HG02759 (cell line): ENCODE data around the gene GSE1.

ENCODE experiments used
- ATAC-seq: cut with Tn5 transposase; IDR thresholded peaks from one replicate; pipeline ENCODE4 v1.9.1; 2021; ENCODE audit warnings: mild to moderate bottlenecking, moderate library complexity; ENCODE audit not compliant: unreplicated experiment

Gene GSE1

DNA sequence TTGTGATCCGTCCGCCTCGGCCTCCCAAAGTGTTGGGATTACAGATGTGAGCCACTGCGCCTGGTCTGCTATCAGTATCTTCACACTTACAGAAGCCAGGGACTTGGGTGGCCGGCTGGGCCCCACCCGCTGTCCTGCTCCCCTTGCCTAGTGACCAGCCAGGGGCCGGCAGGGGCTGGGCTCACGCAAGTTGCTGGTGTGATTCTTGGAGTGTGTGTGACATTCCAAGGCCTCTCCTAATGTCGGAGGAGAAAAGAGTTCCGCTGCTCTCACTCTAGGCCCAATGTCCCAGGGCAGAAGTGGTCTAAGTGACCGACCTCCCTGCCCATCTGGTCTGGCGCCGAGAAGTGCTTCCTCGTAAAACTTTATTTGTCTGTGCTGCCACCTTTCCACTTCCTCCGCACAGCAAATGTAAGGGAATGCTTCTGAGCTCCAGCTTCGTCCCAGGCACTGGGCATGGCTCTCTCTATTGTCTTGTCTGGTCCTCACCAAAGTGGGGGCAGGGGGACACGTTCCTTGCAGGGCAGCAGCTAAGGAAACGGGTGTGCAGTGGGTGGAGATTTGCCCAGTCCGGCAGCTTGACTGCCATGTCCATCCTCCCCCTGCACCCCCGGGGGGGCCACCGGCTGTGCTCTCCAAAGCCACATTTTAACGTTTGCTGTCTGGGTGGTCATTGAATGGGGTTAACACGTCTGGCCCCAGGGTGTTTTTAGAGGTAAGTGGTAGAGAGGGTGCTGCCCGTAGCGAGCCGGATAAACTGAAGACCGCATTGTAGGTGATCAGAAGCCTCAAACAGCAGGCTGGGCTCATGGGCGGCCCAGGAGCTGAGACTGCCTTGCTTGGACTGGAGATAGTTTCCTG lies 7.8 kb upstream of the GSE1 start:
- ATAC-seq = no peak

- ATAC-seq = no peak
Observed at GRCh38 chr16:85605912-85606841, 6.9 kb upstream of the GSE1 start.

DNA sequence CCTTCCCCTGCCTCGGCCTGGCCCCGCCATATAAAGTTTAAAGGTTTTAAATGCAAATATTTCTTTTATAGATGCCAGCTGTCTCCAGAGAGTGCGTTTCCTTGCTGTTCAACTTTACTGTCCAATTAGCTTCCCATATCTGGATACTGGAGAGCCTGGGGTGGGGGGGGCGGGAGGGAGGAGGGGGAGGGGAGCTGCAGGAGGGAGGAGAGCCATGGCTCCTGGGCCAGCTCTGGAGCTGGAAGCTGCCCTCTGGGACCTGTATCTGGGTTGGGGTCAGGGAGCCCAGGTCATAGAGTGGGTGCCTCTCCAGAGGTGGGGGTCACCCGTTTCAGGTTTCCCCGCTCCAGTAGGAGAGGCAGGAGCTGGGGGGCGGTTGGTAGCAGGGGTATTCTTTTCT lies 6.2 kb upstream of the GSE1 start:
- ATAC-seq = no peak

- no peak for ATAC-seq
Observed at GRCh38 chr16:85607321-85607765, 5.8 kb upstream of the GSE1 start.

DNA sequence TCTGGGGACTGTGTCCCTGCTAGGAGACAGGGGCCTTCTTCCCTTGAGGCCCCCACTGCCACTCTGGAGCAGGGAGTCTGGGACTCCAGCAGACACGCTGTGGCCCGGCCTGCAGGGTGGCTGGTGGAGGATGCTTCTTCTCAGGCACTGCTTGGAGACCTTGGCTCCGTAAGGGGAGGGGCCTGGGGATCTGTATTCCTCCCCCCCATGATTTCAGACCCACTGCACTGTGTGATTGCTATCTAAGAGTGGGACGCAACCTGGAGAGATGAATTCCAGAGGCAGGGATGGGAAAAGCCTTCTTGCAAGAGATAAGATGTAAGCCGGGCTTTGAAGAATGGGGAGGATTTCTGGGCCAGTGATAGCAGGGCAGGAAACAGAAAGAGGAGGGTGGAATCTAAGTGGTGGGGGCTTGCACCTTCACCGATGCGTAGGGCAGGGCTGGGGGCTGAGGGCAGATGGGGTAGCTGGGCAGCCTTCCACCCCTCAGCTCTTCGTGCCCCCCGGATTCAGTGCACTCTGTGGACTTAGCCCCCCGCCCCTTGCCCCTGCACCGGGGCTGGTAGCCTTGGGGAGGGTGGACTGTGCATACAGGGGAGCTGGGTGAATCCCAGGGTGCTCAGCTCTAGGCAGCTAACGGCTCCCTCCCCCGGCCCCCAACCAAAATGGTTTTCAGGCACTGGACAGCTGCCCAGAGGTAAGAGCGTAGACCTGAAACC lies 5.2 kb upstream of the GSE1 start:
- no peak for ATAC-seq

DNA sequence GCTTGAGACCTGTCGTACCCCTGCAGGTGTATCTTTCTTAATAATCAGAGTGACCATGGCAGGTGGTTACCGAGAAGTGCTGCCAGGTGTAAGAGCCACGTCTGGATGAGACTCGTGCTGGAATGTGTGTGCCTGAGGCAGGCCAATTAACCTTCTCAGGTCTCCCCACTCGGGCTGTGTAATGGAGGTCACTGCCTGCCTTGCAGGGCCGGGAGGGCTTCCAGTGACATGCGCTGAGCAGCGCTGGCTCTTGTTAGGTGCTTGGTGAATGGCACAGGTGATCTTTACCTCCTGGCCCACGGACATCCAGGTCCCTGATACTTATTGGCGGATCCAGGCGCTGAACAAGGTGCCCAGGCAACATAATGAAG lies 4.6 kb upstream of the GSE1 start:
- no peak for ATAC-seq

DNA sequence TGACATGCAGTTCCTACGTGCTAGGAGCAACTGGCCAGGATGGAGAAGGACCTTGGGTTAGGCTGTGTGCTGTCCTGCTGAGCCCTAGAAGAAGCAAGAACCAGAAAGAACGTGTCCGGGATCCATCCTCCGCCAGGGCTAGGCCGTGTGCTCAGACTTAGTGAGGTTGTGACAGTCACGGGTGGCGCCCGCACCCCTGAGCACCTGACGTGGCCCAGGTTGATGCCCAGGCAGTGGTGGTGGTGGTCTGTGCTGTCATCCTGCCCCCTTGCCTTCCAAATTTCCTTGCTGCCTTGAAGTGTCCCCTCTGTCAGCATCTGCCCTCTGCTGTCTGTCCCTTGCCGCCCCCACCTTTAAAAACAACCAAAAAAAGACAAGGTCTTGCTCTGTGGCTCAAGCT lies 4.2 kb upstream of the GSE1 start:
- ATAC-seq = no peak

DNA sequence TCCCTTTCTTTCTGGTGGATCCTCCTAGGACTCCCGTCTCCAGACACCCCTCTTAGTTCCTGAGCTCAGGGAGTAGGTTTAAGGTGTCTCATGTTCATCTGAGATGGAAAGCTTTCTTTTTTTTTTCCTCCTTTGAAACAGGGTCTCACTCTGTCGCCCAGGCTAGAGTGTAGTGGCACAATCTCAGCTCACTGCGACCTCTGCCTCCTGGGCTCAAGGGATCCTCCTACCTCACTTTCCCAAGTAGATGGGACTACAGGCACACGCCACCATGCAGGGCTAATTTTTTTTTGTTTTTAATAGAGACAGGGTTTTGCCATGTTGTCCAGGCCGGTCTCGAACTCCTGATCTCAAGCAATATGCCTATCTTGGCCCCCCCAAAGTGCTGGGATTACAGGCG lies 3.6 kb upstream of the GSE1 start:
- no peak for ATAC-seq

DNA sequence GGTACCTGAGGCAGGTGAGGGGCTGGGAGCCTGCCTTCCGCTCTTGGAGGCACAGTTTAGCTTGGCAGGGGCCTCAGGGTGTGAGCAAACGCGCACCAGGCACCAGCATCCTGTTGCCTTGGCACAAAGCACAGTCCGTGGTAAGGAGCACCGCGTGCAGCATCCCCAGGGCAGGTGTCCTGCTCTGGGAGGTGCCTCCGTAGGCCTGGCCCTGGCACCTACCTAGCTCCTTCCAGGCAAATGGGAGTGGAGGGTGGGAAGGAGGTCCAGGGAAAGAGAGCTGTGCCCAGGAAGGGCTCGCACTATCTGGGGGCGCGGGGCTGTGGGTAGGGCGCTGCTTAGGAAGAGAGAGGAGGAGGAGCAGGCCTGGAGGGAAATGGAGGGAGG lies 3.1 kb upstream of the GSE1 start:
- no peak for ATAC-seq

- ATAC-seq = peak; percentile 48
Observed at GRCh38 chr16:85610446-85611193, 2.5 kb upstream of the GSE1 start.

DNA sequence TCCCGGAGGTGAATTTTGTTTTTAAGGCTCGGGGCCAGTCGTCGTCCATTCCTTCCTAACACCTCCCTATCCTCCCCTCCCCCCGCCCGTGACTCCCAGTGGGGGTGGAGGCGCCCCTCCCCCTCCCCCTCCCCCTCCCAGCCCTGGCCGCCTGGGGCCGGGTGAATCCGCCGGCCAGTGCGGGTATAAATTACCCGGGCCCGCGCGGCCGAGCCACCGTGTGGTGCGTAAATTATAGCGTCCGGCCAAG lies 2.0 kb upstream of the GSE1 start:
- ATAC-seq = no peak

- no peak for ATAC-seq
Observed at GRCh38 chr16:85611444-85612190, 1.5 kb upstream of the GSE1 start.

DNA sequence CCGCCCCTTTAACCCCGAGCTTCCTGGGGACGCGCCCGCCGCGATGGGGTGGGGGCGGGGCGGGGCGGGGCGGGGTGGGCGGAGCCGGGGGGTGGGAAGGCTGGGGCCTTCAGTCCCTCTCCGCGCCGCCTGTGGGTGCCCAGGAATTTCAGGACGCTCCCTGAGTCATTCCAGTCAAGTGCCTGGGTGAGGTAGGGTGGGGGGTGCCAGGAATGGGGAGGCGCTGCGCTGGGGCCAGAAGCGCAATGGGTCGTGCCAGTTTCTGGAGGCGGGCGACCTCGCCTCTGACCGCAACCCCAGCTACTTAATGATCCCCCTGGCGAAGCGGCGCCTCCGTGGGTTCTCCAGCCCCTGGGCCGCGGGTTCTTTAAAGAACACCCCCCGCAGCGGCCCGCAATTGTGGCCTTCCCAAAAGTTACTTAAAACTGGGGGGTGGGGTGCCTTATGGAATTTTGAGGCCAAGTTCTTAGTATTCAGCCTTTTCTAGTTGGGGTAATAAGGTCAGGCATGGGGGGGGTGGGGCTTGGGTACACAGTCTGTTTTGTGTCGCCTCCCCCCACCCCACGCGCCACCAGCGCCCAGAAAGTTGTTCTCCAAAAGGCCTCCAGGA lies 826 bp upstream of the GSE1 start:
- no peak for ATAC-seq

DNA sequence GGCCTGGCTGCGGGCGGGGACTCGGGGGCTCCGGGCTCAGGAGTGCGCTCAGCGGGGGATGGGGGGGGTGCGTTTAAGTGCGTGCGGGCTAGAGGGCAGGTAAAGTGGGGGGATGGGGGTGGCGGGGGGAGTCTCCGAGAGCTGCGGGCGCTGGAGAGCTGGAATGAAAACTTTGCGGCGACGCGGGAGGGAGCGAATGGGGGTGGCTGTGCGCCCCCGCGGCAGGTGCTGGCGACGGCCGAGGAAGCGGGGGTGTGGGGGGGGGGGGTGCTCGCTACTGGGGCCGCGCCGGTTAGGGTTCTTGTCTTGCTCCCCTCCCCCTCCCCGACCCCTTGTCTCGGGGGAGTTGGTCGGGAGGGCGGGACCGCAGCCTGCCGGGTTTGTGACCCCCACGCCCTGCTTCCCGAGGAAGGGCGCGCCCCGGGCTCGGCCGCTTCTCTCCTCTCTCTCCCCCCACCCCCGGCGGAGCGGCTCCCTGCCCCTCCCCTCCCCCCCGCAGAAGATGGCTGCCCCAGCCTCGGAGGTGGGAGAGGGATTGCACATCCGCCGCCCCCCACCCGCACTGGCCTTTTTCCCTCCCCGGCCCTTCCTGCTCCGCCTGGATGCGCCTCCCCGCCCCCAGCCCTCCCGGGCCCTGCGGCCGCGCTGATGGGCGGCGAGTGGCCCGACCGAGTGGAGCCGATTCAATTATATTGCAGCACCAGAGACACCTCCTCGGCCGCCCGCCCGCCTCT lies 649 bp downstream of the GSE1 start:
- ATAC-seq = no peak

DNA sequence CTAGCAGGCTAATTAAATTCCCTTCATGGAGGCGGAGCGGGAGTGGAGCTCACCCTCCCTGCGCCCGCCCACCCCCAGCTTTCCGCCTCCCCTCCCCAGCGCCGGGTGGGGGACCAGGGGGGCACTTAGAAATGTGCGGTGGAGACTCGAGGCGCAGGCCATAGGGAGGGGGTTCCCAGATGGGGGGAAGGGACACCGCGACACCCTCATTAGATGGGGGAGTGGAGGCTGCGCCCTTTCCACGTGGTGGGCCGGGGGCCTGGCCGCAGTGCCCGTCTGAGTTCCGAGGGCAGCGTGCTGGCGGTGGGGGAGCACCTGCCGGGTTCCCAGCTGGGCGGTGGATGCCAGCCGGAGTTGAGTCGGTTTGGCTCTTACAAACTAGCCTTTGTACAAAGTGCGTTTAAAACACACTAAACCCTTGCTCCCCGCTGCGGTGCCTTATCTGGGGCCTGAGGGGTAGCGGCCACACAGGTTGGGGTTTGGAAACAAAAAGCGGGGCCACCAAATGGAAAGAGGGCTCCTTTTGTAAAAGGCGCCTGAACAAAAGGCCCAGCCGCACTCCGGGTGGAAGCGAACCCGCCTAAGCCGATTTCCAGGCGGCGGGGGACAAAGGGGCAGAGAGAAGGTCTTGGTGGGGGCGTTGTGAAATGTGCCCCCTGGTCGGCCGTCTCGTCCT lies 1.4 kb downstream of the GSE1 start:
- ATAC-seq = no peak

- ATAC-seq = no peak
Observed at GRCh38 chr16:85615014-85615851, 2.1 kb downstream of the GSE1 start.

- peak; percentile 35 for ATAC-seq
Observed at GRCh38 chr16:85615852-85616606, 2.9 kb downstream of the GSE1 start.
